Panc1 (cell line): ENCODE results near the gene CCRL2. TPM values are rescaled to one million over a fixed set of nuclear protein-coding genes. Genes with fewer than 3 reads are reported as not detected.

ENCODE experiments used
- ATAC-seq: fragments of 200-7000 bp; cut with Tn5 transposase; 2 replicates; pipeline ENCODE4 v1.9.1; 2020; ENCODE audit warnings: mild to moderate bottlenecking, moderate library complexity
- BruUV-seq: library from RNA; stranded (reverse); fragments of 400-500 nt; replicated peaks from 2 replicates; lab custom pipeline; 2021; lab: Mats Ljungman, UMichigan
- CTCF ChIA-PET: fragments of 300-600 bp; sonication (Branson Sonifier 250); formaldehyde crosslinking; loops from one replicate; lab custom pipeline; 2022; ENCODE audit warnings: antibody characterized with exemption; lab: Charles Lee
- POLR2A ChIA-PET: fragments of 300-600 bp; sonication (Branson Sonifier 250); formaldehyde crosslinking; loops from one replicate; lab custom pipeline; 2022; ENCODE audit warnings: antibody characterized with exemption; lab: Charles Lee
- DNase-seq: peaks from one replicate; pipeline ENCODE4 v3.0.0-alpha.2; 2010; ENCODE audit warnings: low read depth, low spot score
- H3K27ac ChIP-seq: 2 replicates; pipeline ENCODE4 v1.5.1; 2011; ENCODE audit warnings: mild to moderate bottlenecking, low read length, inconsistent platforms
- H3K27me3 ChIP-seq: fragments of 200-500 bp; sonication (Bioruptor generic); 2 replicates; pipeline ENCODE4 v1.6.0; 2014; ENCODE audit warnings: low read length, inconsistent platforms; ENCODE audit not compliant: control insufficient read depth, insufficient read depth
- H3K36me3 ChIP-seq: fragments of 200-500 bp; sonication (Bioruptor generic); 2 replicates; pipeline ENCODE4 v1.5.1; 2014; ENCODE audit warnings: inconsistent platforms, mild to moderate bottlenecking, low read length, moderate library complexity; ENCODE audit not compliant: control insufficient read depth, insufficient read depth
- H3K4me1 ChIP-seq: 2 replicates; pipeline ENCODE4 v1.5.1; 2011; ENCODE audit warnings: inconsistent platforms, mild to moderate bottlenecking, low read length, moderate library complexity; ENCODE audit not compliant: control insufficient read depth, insufficient read depth
- H3K4me3 ChIP-seq, 2 experiments: 2 replicates each; pipeline ENCODE4 v1.5.1; 2011 to 2012; ENCODE audit warnings: low read depth in 2 of 2, low read length in 2 of 2, mild to moderate bottlenecking in 2 of 2, inconsistent platforms in 1 of 2, moderate library complexity in 1 of 2
- H3K9me3 ChIP-seq: fragments of 200-500 bp; sonication (Bioruptor generic); 2 replicates; pipeline ENCODE4 v1.5.1; 2014; ENCODE audit warnings: low read depth, mild to moderate bottlenecking, inconsistent platforms, low read length, moderate library complexity; ENCODE audit not compliant: control insufficient read depth, insufficient read depth
- POLR2AphosphoS5 ChIP-seq: IDR thresholded peaks from 2 replicates; pipeline ENCODE4 v1.6.1; 2012; ENCODE audit warnings: mild to moderate bottlenecking, low read depth, low read length, moderate library complexity
- REST ChIP-seq, 2 experiments: IDR thresholded peaks; 2 replicates each; pipeline ENCODE4 v1.6.1; 2011 to 2012; ENCODE audit warnings: low read depth in 2 of 2, control low read depth in 1 of 2, low read length in 1 of 2, mild to moderate bottlenecking in 1 of 2, moderate library complexity in 1 of 2; ENCODE audit not compliant: insufficient read depth in 1 of 2
- SIN3A ChIP-seq: IDR thresholded peaks from 2 replicates; pipeline ENCODE4 v1.6.1; 2012; ENCODE audit warnings: low read depth, mild to moderate bottlenecking, low read length, moderate library complexity, borderline replicate concordance; ENCODE audit not compliant: insufficient read depth
- TCF7L2 ChIP-seq: IDR thresholded peaks from 2 replicates; pipeline ENCODE4 v1.6.1; 2011; ENCODE audit warnings: mild to moderate bottlenecking, low read depth, low read length, inconsistent platforms
- in situ Hi-C: cut with HindIII; loops from 2 replicates; pipeline ENCODE4 v1.10.0; 2016; ENCODE audit warnings: low sequenced_read_pairs, low pct_unique_long_range_greater_than_20kb
- intact Hi-C: fragments of 100-400 bp; cut with micrococcal nuclease; formaldehyde crosslinking; loops from one replicate; pipeline ENCODE4 v1.10.0; 2022; ENCODE audit not compliant: unreplicated experiment
- total RNA-seq: library from RNA; stranded (reverse); gene quantifications from one replicate; pipeline ENCODE4 v1.2.1, GENCODE V29; 2021; ENCODE audit not compliant: unreplicated experiment
- TF ChIP-seq, protein P1 (sequence below): fragments of 450-650 bp; IDR thresholded peaks from 2 replicates; pipeline ENCODE4 v1.5.1; 2017; ENCODE audit warnings: mild to moderate bottlenecking

The CCRL2 gene
- total RNA-seq, 1 experiment from 2014 or later: not detected

DNA sequence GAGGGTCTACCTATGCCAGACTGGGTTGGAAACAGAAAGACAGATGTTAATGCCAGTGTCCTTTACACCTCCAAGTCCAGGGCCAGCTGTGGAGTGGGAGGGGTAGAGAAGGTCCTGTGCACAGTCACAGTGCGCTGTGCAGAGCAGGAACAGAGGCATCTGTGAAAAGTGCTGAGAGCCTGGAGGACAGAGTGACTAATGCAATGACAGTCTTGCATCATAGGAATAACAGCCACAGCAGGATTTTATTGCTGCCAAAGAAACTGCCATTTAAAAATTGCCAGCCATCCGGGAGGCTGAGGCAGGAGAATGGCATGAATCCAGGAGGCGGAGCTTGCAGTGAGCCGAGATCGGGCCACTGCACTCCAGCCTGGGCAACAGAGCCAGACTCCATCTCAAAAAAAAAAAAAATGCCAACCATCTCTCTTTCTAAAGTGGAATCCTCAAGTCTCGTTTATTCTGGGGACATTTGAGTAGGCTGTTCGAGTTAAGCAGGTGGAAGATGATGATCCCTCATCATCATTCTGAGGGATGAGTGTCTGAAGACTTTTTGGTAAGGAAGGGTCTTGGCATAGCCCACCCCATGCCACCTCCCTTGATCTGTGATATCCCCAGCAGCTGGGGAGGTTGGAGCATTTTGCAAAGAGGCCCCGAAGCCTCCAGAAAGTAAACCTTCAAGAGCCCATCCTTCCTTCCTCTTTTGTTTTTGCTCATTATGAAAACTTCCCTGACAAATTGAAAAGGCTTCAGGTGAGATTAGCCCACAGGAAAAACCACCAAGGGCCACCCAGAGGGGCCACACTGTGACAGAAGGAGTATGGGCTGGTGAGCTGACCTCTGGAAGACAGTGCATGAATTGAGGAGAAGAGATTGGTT lies 45.4 kb upstream of the CCRL2 start:
- peaks cover 4% of the 10 kb centered on the region for H3K27me3 ChIP-seq
- no peak for ATAC-seq
- no peaks in the 10 kb centered on the region; the same call in 1 of the 2 replicates for H3K4me1 ChIP-seq
- H3K27ac ChIP-seq: no peak overlapping the region
- POLR2A ChIA-PET: no interaction called here
- no peak overlapping the region for H3K4me3 ChIP-seq
- no TSS peak for BruUV-seq
- intact Hi-C loops: no loop called here
- CTCF ChIA-PET: no interaction called here
- no peaks in the 10 kb centered on the region for H3K9me3 ChIP-seq
- no peaks in the 10 kb centered on the region for H3K36me3 ChIP-seq
- DNase-seq: no peak
- TF ChIP-seq TCF7L2 (no peak), REST (IDR thresholded peaks at IDR 0.05; ENCODE audit: insufficient read depth in 1 of 2, low read depth in 2 of 2, low read length in 1 of 2) (no peak), SIN3A (no peak), POLR2AphosphoS5 (no peak)
- TF ChIP-seq, protein P1, sequence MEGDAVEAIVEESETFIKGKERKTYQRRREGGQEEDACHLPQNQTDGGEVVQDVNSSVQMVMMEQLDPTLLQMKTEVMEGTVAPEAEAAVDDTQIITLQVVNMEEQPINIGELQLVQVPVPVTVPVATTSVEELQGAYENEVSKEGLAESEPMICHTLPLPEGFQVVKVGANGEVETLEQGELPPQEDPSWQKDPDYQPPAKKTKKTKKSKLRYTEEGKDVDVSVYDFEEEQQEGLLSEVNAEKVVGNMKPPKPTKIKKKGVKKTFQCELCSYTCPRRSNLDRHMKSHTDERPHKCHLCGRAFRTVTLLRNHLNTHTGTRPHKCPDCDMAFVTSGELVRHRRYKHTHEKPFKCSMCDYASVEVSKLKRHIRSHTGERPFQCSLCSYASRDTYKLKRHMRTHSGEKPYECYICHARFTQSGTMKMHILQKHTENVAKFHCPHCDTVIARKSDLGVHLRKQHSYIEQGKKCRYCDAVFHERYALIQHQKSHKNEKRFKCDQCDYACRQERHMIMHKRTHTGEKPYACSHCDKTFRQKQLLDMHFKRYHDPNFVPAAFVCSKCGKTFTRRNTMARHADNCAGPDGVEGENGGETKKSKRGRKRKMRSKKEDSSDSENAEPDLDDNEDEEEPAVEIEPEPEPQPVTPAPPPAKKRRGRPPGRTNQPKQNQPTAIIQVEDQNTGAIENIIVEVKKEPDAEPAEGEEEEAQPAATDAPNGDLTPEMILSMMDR: no peak
- in situ Hi-C loops: no loop called here

DNA sequence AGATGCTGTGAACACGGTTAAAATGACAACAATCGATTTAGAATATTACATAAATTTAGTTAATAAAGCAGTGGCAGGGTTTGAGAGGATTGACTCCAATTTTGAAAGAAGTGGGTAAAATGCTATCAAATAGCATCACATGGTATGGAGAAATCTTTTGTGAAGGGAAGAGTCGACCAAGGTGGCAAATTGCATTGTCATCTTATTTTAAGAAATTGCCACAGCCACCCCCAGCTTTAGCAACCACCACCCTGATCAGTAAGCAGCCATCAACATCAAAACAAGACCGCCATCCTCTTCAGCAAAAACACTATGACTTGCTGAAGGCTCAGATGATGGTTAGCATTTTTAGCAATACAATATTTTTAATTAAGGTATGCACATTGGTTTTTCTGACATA lies 42.0 kb upstream of the CCRL2 start:
- POLR2A ChIA-PET: no interaction called here
- no TSS peak for BruUV-seq
- in situ Hi-C loops: no loop called here

More for the DNA sequence above, 42.0 kb upstream of the CCRL2 start:
- H3K27me3 ChIP-seq: no peaks in the 10 kb centered on the region; the same call in 1 of the 2 replicates
- H3K36me3 ChIP-seq: no peaks in the 10 kb centered on the region
- DNase-seq: no peak
- CTCF ChIA-PET: no interaction called here
- no peak overlapping the region for H3K27ac ChIP-seq
- no peaks in the 10 kb centered on the region for H3K9me3 ChIP-seq
- TF ChIP-seq TCF7L2 (no peak), SIN3A (no peak), REST (IDR thresholded peaks at IDR 0.05; ENCODE audit: insufficient read depth in 1 of 2, low read depth in 2 of 2, low read length in 1 of 2) (no peak), POLR2AphosphoS5 (no peak)
- TF ChIP-seq, protein P1: no peak
- H3K4me3 ChIP-seq: no peak overlapping the region
- no peaks in the 10 kb centered on the region; the same call in 1 of the 2 replicates for H3K4me1 ChIP-seq
- intact Hi-C loops: no loop called here
- no peak for ATAC-seq
